Ureter (tissue), 1 donor: ENCODE measurements around the gene MT1A. TPM values are rescaled to one million over a fixed set of nuclear protein-coding genes. Genes with fewer than 3 reads are reported as not detected.
A peak's percentile ranks its signal among the peaks of the same experiment; 100 is the strongest.

Experiments
- DNase-seq: peaks from one replicate; pipeline ENCODE4 v3.0.0-alpha.2; 2020; ENCODE audit warnings: low spot score
- total RNA-seq: library from RNA; stranded (reverse); gene quantifications from one replicate; pipeline ENCODE4 v1.2.4, GENCODE V29; 2023
- donor health status: DM: yes; HTN: yes; CAD: no.

The MT1A gene
- total RNA-seq, 1 donor from 2014 or later, result 22.3 TPM

DNA sequence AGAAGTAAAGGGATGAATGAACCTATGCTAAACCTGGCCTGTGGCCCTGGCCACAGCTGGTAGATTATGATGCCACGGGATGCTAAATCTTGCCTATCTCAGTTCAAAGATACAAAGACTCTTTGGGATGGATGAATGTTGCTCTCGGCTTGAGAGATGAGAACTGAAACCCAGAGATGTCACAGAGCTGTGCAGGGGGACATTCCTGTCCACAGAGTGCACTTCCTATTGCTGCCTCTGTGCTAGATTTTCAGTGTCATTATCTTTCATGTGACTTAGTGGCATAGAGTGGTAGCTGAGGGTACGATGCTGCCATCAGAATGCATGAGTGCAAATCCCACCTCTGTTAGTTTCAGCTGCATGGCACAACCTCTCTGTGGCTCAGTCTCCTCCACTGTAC lies 8.3 kb upstream of the MT1A start:
- no peak for DNase-seq

DNA sequence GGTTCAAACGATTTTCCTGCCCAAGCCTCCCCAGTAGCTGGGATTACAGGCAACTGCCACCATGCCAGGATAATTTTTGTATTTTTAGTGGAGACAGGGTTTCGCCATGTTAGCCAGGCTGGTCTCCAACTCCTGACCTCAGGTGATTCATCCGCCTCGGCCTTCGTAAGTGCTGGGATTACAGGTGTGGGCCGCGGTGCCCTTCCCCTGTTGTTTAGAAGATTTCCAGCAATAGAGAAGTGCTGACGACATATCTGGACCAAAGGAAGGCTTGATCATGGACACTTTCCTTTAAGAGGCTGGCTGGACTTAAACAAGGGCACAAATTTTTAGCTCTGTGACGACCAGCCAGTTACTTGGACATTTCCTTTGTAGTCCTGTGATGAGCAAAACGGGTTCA lies 7.3 kb upstream of the MT1A start:
- DNase-seq, result no peak

DNA sequence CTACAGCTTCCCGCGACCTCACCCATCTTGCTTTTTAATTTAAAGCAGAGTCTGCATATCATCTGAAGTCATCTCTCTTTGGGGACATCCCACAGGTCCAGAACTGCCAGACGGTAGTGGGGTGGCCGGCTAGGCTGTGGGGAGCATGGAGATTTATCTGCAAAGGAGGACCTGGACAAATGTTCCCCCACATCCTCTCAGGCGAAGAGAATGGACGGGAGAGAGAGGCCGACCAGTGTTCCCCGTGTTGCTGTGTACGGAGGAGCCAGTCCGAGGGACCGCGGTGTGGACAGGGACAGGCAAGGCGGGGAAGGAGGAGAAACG lies 6.7 kb upstream of the MT1A start:
- DNase-seq, result no peak

- DNase-seq, result peak; percentile 58
Measured at GRCh38 chr16:56632156-56632847, 6.2 kb upstream of the MT1A start, which contains the start of gene MT1M. Gene MT1M, plus strand, starts transcription at chr16:56632659. Its CDS starts 73 bp downstream, at chr16:56632732.

DNA sequence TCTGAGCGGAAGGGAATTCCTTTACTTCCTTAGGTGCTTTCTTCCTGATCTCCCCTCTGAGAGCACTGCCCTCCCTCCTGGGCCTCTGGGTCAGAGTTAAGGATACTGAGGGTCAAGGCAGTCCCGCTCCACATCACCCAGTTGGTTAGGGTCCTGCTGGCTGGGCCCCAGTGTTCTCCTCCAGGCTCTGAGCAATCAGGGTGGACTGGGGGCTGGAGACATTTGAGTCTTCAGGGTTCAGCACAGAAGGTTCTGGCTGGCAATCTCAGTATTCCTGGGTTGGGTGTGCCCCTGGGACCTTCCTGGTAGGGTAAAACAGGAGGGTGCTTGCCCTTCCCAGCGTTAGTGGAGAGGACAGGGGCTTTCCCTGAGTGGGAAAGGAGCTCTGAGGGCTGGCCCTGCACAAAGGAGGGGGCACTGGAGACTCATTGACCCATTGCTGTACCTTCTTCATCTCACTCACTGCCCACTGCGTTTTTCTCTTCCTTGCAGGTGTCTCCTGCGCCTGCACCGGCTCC lies 5.6 kb upstream of the MT1A start:
- DNase-seq, result no peak

GRCh38 chr16:56633535-56633934 lies 4.9 kb upstream of the MT1A start:
- DNase-seq, result no peak

- DNase-seq, result no peak
Measured at GRCh38 chr16:56634715-56635440, 3.6 kb upstream of the MT1A start.

- DNase-seq, result no peak
Measured at GRCh38 chr16:56635441-56635967, 3.0 kb upstream of the MT1A start.

DNA sequence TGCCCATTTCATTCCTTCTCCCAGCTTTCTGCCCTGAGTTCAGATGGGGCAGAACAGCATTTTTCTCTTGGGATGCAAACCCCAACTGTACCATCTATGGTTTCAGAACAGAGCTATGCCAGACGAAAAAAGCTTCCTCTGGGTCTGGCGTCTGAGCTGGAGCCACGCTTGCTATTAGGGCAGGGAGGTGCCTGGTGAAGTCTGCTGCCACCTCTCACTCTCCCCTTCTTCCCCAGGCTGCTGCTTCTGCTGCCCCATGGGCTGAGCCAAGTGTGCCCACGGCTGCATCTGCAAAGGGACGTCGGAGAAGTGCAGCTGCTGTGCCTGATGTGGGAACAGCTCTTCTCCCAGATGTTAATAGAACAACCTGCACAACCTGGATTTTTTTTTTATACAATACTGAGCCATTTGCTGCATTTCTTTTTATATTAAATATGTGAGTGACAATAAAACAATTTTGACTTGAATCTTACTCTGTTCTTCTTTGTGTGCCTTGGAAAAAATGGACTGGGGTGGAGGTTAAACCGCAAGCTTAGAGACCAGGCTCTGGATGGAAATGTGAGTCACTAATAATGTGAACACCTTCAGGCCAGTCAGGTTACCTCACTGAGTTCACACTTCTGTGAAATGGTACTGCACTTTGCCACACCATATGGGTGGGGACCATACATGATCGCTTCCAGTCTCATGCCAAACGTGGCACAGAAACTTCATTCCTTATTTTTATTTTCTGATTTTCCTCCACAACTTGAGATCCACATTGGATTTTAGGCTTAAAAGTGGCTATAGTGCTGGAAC lies 1.7 kb upstream of the MT1A start:
- no peak for DNase-seq

- no peak for DNase-seq
Measured at GRCh38 chr16:56639045-56639444, 579 bp downstream of the MT1A start.

DNA sequence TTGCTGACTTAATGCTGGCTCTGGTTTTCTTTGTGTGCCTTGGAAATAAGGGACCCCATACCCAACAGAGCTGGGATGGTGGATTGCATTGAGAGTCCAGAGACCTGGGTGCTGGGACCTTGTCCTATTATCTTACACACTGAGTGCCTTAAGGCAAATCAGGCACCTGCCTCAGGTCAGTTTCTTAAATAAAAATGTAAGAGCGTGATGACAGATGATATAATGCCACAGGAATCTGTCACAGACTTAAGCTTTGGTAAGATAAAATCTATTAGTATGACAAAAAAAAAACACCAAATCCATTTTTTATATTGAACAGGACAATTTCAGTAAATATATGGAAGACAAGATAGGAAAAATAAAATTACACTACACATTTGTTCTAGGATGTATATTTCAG lies 1.6 kb downstream of the MT1A start:
- DNase-seq, result no peak

- DNase-seq, result no peak
Measured at GRCh38 chr16:56641166-56641565, 2.7 kb downstream of the MT1A start.

GRCh38 chr16:56643080-56643778 lies 4.8 kb downstream of the MT1A start:
- DNase-seq, result peak; percentile 80

GRCh38 chr16:56643833-56644232 lies 5.4 kb downstream of the MT1A start:
- DNase-seq, result no peak

DNA sequence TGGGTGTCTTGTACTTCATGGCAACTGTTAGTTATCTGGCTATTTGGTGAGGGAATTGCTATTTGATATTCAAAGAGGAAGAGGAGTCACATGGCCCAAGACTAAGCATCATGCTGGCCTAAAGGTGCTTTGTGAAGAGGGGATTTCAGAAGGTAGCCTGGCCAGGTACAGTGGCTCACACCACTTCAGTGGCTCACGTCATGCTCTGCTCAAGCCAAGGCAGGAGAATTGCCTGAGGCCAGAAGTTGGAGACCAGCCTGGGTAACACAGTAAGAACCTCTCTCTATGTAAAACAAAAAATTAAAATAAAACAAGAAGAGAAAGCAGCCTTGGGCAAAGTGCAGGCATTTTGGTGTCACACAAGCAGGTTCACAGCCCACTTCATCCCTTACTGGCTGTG lies 6.8 kb downstream of the MT1A start:
- no peak for DNase-seq

DNA sequence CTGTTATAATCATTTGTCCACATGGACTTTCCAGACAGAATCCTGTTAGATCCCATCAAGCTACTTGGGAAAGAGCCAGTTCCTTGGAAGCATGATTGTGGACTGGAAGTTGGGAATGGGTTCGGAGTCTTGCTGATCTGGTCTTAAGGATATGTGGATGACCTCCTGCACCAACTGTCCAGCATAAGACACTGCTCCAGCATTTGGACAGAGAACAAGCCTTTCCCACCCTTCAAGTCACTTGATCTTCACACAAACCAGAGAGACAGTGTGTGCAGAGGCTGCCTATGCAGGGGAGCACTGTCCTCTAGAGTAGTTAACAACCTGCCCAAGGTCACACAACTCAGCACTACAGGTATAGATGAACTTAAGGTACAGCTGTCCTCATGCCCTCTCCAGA lies 7.4 kb downstream of the MT1A start:
- DNase-seq, result no peak

- no peak for DNase-seq
Measured at GRCh38 chr16:56647641-56648431, 9.4 kb downstream of the MT1A start.

GRCh38 chr16:56649271-56649670 lies 10.8 kb downstream of the MT1A start:
- no peak for DNase-seq

- no peak for DNase-seq
Measured at GRCh38 chr16:56649820-56650219, 11.4 kb downstream of the MT1A start.

DNA sequence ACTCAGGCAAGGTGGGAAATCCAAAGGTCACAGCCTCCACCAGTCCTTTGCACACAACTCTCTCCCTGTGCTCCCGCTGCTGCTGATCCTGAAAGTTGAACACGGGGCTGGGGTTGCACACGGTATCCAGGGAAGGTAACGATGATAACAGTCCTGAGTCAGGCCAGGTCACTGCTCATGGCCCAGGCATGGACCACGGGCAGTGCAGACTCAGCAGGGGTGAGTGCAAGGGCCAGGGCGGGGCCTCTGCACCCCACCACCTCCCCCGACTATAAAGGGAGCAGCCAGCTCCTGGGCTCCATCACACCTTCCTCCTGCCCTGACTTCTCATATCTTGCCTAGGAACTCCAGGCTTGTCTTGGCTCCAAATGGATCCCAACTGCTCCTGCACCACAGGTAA lies 13.1 kb downstream of the MT1A start, which contains the start of gene MT1B:
Gene MT1B, plus strand, starts transcription at position 301 of the 400 bp plus-strand sequence. Its CDS starts 68 bp downstream, at position 369.
- DNase-seq, result no peak

- DNase-seq, result no peak
Measured at GRCh38 chr16:56652600-56652999, 14.1 kb downstream of the MT1A start.
